Kidney (tissue), 14 donors: ENCODE data around the gene PHKA2. TPM values are rescaled to one million over a fixed set of nuclear protein-coding genes. Genes with fewer than 3 reads are reported as not detected.
A peak's percentile ranks its signal among the peaks of the same experiment; 100 is the strongest.

ENCODE experiments used
- DNase-seq, 5 donors: peaks; one replicate each; pipeline ENCODE4 v3.0.0-alpha.2; 2013 to 2020
- FAIRE-seq: peaks from 2 replicates; lab custom pipeline; 2012; peaks lifted over from hg19 to GRCh38; lab: Jason Lieb, UNC
- H3K27ac ChIP-seq, 2 donors: one replicate each; pipeline ENCODE4 v1.7.0; 2013; ENCODE audit warnings: low read depth in 2 of 2, low read length in 2 of 2, inconsistent platforms in 1 of 2
- H3K27me3 ChIP-seq: one replicate; pipeline ENCODE4 v1.7.1; 2013; ENCODE audit warnings: low read length, inconsistent platforms; ENCODE audit not compliant: control insufficient read depth, insufficient read depth
- H3K36me3 ChIP-seq, 3 donors: one replicate each; pipeline versions ENCODE4 v1.7.0 to v1.7.1; 2013; ENCODE audit warnings: low read length in 3 of 3, control low read depth in 1 of 3, inconsistent platforms in 1 of 3; ENCODE audit not compliant: insufficient read depth in 3 of 3, control insufficient read depth in 2 of 3
- H3K4me1 ChIP-seq, 3 donors: one replicate each; pipeline versions ENCODE4 v1.7.0 to v1.7.1; 2013; ENCODE audit warnings: low read length in 3 of 3, inconsistent platforms in 1 of 3, low read depth in 1 of 3; ENCODE audit not compliant: control insufficient read depth in 2 of 3, insufficient read depth in 2 of 3
- H3K4me3 ChIP-seq, 3 donors: one replicate each; pipeline versions ENCODE4 v1.7.0 to v1.8.1; 2013; ENCODE audit warnings: low read length in 3 of 3, control low read depth in 1 of 3, inconsistent platforms in 1 of 3
- H3K9ac ChIP-seq, 3 donors: one replicate each; pipeline versions ENCODE4 v1.7.0 to v1.7.1; 2013; ENCODE audit warnings: low read length in 3 of 3, control low read depth in 1 of 3, inconsistent platforms in 1 of 3
- H3K9me3 ChIP-seq, 3 donors: one replicate each; pipeline versions ENCODE4 v1.7.0 to v1.7.1; 2013; ENCODE audit warnings: low read length in 3 of 3, control low read depth in 1 of 3, inconsistent platforms in 1 of 3; ENCODE audit not compliant: control insufficient read depth in 2 of 3, insufficient read depth in 1 of 3
- CTCF ChIP-seq: IDR thresholded peaks from 3 replicates; pipeline ENCODE4 v1.5.1; 2012; ENCODE audit warnings: mild to moderate bottlenecking, moderate library complexity, borderline replicate concordance; ENCODE audit not compliant: insufficient read depth; ENCODE audit errors: extremely low read depth
- intact Hi-C: fragments of 100-400 bp; cut with DNase I; formaldehyde crosslinking; loops from one replicate; pipeline ENCODE4 v1.11.1; 2022
- polyA plus RNA-seq: library from polyadenylated mRNA; stranded (reverse); fragments of 350-450 nt; fragmentation: Illumina TruSeq; extraction: RNeasy Lipid Tissue Mini Kit (QIAGEN cat#74804); gene quantifications from one replicate; pipeline ENCODE4 v1.2.3, GENCODE V29; 2014; ENCODE audit warnings: low read depth, low replicate concordance; ENCODE audit not compliant: insufficient read depth
- total RNA-seq: library from RNA; stranded (reverse); fragmentation: NEBNext Ultra II Directional; extraction: Animal tissue kit (Norgen Biotek cat#: 25700); gene quantifications from one replicate; pipeline ENCODE4 v1.2.1, GENCODE V29; 2021
- donor health status: control.
- donor health status: control.
- donor health status: control.
- donor health status: control.
- donor health status: control.
- donor health status: DM: yes; HTN: yes; CAD: no.
- donor health status: Normal renal cell carcinoma (clear cell type).

The PHKA2 gene
- total and polyA plus RNA-seq, 2 donors from 2014 or later, result 14.7 to 26.3 TPM

GRCh38 chrX:18872621-18873020 lies 111.3 kb downstream of the PHKA2 start:
- no peak overlapping the region for H3K27ac ChIP-seq
- no peak for FAIRE-seq
- no peak for DNase-seq

GRCh38 chrX:18871970-18872369 lies 111.9 kb downstream of the PHKA2 start:
- H3K36me3 ChIP-seq, result no peaks in the 10 kb centered on the region
- H3K4me1 ChIP-seq, result peaks cover 0 to 3% (median 0%) of the 10 kb centered on the region in 3 donors
- H3K9ac ChIP-seq, result no peak overlapping the region
- DNase-seq (no peak), FAIRE-seq (no peak)
- intact Hi-C loops, result no loop called here
- no peaks in the 10 kb centered on the region for H3K27me3 ChIP-seq
- H3K4me3 ChIP-seq, result no peak overlapping the region
- H3K27ac ChIP-seq, result no peak overlapping the region
- H3K9me3 ChIP-seq, result no peaks in the 10 kb centered on the region
- no peak for TF ChIP-seq CTCF

More at GRCh38 chrX:18872621-18873020, 111.3 kb downstream of the PHKA2 start:
- TF ChIP-seq CTCF, result no peak
- Histone ChIP-seq H3K36me3 (no peaks in the 10 kb centered on the region), H3K4me1 (peaks cover 0 to 3% (median 0%) of the 10 kb centered on the region in 3 donors), H3K9ac (no peak overlapping the region), H3K4me3 (no peak overlapping the region), H3K27me3 (no peaks in the 10 kb centered on the region), H3K9me3 (no peaks in the 10 kb centered on the region)
- intact Hi-C loops, result no loop called here

- intact Hi-C loops, result no loop called here
- DNase-seq (peak in 1 of 5 donors; percentile 46), FAIRE-seq (no peak)
- Histone ChIP-seq H3K4me3 (no peak overlapping the region), H3K9ac (no peak overlapping the region), H3K9me3 (no peaks in the 10 kb centered on the region), H3K27ac (no peak overlapping the region), H3K4me1 (peaks cover 0 to 3% (median 0%) of the 10 kb centered on the region in 3 donors), H3K36me3 (no peaks in the 10 kb centered on the region), H3K27me3 (no peaks in the 10 kb centered on the region)
- no peak for TF ChIP-seq CTCF
Measured at GRCh38 chrX:18871161-18871890, 112.6 kb downstream of the PHKA2 start.
